GM19351 (cell line): ENCODE data around the gene LIG3.
"Not testable (repeated sequence)": the region's sequence is repeated elsewhere in the genome, so short reads cannot be mapped to it uniquely, and the experiment has no call there.

ENCODE experiments used
- ATAC-seq: cut with Tn5 transposase; IDR thresholded peaks from one replicate; pipeline ENCODE4 v1.9.1; 2021; ENCODE audit warnings: mild to moderate bottlenecking, moderate library complexity; ENCODE audit not compliant: unreplicated experiment

Gene LIG3

GRCh38 chr17:35030780-35031179, 50.5 kb downstream of the LIG3 start:
- no peak for ATAC-seq

- ATAC-seq: no peak
Observed at GRCh38 chr17:35038453-35038852, 58.1 kb downstream of the LIG3 start.

GRCh38 chr17:35041390-35041789, 61.1 kb downstream of the LIG3 start:
- ATAC-seq: no peak

GRCh38 chr17:35044181-35044580, 63.9 kb downstream of the LIG3 start:
- ATAC-seq: no peak

GRCh38 chr17:35045458-35045979, 65.2 kb downstream of the LIG3 start:
- not testable (repeated sequence) for ATAC-seq

- no peak for ATAC-seq
Observed at GRCh38 chr17:35046245-35046644, 65.9 kb downstream of the LIG3 start.

- peak; percentile 58 for ATAC-seq
Observed at GRCh38 chr17:35046740-35047283, 66.5 kb downstream of the LIG3 start.

- ATAC-seq: no peak
Observed at GRCh38 chr17:35048685-35049379, 68.5 kb downstream of the LIG3 start.

GRCh38 chr17:35050170-35050569, 69.9 kb downstream of the LIG3 start:
- ATAC-seq: no peak

- peak; percentile 68 for ATAC-seq
Observed at GRCh38 chr17:35051183-35051578, 70.9 kb downstream of the LIG3 start.

GRCh38 chr17:35051579-35052240, 71.4 kb downstream of the LIG3 start:
- no peak for ATAC-seq

GRCh38 chr17:35052241-35052610, 71.9 kb downstream of the LIG3 start:
- no peak for ATAC-seq

- ATAC-seq: no peak
Observed at GRCh38 chr17:35052780-35053179, 72.5 kb downstream of the LIG3 start.

- ATAC-seq: no peak
Observed at GRCh38 chr17:35053204-35053603, 72.9 kb downstream of the LIG3 start.

GRCh38 chr17:35056013-35056412, 75.7 kb downstream of the LIG3 start:
- ATAC-seq: no peak

GRCh38 chr17:35057332-35057915, 77.1 kb downstream of the LIG3 start:
- ATAC-seq: no peak
